SW 1271 (cell line): ENCODE results near the gene EPS8L2.
"Not testable (repeated sequence)": the region's sequence is repeated elsewhere in the genome, so short reads cannot be mapped to it uniquely, and the experiment has no call there.

Experiments
- DNase-seq, 2 experiments: peaks; one replicate each; lab custom pipeline; 2025; lab: John Stamatoyannopoulos, UW

The EPS8L2 gene

DNA sequence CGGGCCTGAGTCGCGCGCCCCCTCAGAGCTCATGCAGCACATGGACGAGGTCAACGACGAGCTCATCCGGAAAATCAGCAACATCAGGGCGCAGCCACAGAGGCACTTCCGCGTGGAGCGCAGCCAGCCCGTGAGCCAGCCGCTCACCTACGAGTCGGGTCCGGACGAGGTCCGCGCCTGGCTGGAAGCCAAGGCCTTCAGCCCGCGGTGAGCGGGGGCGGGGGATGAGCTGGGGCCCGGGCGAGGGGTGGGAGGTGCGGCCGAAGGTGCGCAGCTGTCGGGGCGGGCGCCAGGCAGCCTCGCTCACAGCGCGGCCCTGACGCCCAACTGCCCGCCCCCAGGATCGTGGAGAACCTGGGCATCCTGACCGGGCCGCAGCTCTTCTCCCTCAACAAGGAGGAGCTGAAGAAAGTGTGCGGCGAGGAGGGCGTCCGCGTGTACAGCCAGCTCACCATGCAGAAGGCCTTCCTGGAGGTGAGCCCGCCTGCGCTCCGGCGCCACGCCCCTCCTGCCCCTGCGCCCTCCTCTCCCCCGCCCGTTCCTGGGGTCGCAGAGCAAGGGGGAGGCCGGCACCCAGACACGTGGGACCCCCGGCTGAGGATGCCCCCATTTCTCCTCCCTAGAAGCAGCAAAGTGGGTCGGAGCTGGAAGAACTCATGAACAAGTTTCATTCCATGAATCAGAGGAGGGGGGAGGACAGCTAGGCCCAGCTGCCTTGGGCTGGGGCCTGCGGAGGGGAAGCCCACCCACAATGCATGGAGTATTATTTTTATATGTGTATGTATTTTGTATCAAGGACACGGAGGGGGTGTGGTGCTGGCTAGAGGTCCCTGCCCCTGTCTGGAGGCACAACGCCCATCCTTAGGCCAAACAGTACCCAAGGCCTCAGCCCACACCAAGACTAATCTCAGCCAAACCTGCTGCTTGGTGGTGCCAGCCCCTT is 20.5 kb downstream of the EPS8L2 start:
- no peak for DNase-seq

DNA sequence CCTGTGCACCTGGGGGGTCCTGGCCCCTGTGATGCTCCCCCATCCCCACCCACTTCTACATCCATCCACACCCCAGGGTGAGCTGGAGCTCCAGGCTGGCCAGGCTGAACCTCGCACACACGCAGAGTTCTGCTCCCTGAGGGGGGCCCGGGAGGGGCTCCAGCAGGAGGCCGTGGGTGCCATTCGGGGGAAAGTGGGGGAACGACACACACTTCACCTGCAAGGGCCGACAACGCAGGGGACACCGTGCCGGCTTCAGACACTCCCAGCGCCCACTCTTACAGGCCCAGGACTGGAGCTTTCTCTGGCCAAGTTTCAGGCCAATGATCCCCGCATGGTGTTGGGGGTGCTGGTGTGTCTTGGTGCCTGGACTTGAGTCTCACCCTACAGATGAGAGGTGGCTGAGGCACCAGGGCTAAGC is 21.3 kb downstream of the EPS8L2 start:
- no peak for DNase-seq

DNA sequence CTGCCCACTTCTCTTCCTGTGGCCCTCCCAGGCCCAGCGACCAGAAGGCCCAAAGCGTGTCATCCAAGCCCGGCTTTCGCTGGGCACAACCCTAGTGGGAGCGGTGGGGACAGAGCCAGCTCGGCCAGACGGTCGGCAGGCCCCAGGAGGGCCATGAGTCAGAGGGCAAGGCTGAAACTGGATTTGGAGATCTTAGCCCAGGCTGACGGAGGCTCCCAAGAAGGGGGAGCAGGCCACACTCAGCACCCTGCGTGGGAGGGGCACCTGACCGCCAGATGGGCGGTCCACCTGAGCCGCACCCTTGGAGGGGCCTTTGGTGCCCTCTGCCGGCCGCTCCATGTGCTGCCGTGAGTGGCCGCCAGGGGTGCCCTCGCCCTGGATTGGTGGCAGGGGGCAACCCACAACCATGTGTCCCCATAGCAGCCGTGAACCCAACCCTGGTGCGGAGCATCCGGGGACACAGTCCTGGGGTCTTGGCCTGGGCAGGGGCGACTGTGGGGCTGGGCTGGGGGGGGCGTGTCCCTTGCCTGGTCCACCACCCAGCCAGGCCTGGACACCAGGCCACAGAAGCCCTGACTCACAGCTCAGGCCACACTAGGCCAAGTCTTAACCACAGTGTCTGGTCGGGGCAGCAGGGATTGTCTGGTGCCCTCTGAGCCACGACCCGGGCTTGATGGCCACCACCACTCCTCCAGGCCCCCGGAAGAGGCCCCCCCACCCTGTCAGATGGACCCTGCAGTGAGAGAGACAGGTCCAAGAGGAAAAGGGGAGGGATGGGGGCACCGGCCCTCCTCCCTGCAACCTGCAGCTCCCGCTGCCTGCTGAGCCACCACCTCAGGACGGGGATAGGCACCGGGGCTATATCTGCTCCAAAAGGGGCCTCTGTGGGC is 22.1 kb downstream of the EPS8L2 start:
- DNase-seq: peak in 1 of 2 experiments; percentile 63

DNA sequence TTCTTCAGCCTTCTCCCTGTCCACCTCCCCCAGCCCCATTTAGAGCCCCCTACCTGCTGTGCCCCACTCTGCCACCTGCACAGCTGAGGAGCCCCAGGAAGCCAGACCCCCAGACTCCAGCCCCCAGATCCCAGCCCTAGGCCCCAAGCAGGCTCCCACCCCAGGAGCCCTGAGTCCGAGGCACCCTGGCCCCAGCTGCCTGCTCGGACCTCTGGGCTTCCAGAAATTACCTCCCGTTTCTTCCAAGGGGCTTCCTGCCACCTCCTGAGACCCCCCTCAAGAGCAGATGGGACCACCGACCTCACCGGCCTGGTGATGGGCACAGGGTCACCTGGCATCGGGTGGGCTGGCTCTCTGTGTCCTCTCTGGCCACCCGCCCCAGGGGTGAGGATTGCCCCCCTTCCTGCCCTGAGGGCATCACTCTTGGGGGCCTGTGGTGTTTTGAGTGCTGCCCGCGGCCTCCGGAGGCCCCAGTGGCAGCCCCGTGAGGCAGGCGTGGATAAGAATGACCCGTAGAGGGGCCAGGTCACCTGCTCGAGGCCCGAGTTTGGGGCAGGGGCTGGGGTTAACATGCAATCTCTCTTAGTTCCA is 23.0 kb downstream of the EPS8L2 start:
- DNase-seq: no peak

DNA sequence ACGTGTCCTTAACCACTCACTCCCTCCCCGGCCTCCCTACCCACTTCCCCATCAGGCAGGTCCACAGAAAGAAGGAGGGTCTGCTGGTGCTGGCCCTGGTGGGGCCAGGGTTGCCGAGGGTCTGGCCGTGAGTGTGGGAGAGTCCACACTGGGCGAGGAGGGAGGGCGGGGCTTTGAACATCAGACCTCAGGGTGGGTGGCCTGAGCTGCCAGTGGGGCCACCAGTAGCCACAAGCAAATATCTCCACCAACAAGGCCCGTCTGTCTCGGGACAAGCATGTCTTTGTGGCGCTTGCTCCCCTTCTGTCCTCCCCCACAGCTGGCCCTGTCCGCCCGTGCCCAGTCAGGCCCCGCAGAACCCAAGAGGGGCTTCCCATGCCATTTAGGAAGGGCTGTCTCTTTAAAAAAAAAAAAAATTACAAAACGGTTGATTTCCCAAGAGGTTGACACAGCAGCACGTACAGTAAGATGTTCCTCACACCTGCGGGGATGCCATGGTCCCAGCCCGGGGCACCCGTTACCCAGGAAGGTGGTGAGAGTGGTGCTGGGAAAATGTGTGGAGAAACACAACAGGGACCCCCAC is 23.6 kb downstream of the EPS8L2 start:
- DNase-seq: no peak

DNA sequence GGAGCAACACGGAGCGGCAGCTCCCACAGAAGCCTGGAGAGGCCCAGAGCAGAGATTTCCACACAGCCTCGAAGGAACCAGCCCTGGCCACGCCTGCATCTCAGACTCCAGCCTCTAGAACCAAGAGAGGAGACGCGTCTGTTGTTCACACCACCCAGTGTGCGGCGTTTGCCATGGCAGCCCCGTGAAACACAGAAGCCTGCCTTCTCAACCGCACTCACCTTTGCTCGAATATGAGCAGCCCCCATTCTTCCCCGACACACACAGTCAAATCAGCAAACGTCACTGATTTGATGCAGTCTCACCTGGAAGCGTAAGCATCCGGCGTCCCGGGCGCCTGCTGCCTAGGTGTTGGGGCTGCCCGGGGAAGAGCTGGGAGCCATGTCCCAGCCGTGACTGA is 27.0 kb downstream of the EPS8L2 start:
- no peak for DNase-seq

DNA sequence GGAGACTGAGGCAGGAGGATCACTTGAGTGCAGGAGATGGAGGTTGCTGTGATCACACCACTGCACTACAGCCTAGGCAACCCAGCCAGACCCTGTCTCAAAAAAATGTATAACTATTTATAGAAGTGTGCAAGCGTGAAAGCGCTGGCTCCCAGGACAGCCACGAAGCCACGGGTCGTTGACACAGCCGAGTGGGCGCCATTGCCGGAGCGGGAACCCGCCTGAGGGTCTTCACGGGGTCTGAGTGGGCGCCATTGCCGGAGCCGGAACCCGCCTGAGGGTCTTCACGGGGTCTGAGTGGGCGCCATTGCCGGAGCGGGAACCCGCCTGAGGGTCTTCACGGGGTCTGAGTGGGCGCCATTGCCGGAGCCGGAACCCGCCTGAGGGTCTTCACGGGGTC is 28.5 kb downstream of the EPS8L2 start:
- DNase-seq: not testable (repeated sequence)

DNA sequence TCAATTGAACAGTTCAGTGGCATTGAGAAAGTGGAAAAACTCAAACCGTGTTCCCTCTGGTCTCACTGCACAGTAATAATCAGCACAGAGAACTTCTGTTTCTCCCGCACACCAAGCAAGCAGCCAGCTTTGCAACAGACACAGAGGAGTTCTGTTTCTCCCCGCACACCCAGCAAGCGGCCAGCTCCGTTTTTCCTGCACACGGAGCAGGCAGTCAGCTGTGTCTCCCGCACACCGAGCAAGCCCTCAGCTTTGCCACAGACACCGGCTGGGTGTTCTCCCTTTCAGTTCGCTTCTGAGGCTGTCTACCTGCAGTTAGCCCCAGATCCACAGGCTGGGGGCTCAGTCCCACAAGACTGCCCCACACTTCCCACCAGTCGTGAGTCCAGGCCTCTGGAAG is 31.3 kb downstream of the EPS8L2 start:
- no peak for DNase-seq

DNA sequence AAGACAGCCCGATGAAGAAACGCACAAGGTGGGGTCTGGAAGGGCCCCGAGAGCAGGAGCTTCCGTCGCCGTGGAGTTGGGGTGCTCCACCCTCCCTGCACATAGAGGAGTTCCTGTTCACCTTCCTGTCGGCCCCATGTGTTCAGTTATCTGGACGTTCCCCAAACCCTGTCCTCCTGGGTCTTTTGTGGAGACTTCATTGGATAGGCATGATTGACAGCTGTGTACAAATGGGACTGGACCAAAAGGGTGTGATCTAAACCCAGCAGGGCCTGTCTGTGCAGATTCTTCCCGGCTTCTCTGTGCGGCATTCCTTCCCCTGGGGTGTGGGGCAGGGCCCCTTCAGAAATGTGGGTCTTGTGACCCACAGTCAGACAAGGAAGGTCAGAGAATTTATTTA is 31.9 kb downstream of the EPS8L2 start:
- DNase-seq: not testable (repeated sequence)

DNA sequence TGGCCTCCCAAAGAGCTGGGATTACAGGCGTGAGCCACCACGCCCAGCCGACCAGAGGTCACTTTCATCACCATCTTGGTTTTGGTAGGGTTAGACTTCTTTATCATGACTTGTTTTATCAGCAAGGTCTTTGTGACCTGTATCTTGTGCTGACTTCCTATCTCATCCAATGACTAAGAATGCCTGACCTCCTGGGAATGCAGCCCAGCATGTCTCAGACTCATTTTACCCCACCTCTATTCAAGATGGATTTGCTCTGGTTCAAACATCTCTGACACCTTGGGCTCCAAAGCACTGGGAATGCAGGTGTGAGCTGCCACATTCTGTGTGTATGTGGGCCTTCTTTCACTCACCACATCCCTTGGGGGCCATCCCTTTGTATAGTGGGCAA is 36.1 kb downstream of the EPS8L2 start:
- no peak for DNase-seq

DNA sequence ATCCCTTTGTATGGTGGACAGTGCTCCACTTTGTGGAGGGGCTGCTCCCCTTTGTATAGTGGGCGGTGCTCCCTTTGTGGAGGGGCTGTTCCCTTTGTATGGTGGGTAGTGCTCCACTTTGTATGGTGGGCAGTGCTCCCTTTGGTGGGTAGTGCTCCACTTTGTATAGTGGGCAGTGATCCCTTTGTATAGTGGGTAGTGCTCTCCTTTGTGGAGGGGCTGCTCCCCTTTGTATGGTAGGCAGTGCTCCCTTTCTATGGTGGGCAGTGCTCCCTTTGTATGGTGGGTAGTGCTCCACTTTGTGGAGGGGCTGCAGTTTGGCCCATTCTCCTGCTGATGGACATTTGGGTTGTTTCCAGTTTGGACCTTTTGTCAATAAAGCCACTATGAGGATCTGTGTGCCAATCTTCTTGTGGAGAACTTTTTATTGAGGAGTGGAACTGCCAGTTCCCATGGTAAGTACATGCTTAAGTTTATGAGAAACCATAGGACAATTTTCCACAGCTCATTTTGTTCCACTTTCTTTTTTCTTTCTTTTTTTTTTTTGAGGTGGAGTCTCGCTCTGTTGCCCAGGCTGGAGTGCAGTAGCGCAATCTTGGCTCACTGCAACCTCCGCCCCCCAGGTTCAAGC is 36.7 kb downstream of the EPS8L2 start:
- DNase-seq: no peak

DNA sequence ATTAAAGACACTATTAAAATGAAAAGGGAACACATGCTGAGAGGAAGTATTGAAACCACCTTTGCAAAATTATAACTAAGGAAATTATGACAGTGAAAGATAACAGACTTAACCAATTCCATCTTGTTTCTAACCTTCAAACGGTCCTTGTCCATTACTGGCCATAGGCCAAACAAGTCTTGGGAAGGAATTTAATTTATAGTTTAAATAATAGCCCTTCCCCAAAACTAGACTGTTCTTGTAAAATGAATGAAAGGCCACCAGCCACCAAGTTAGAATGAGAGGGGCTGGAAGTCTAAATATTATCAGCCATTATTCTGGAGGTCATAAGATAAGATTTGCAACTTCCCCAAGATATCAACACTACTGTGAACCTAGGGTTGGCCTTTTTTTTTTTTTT is 39.4 kb downstream of the EPS8L2 start:
- DNase-seq: no peak

DNA sequence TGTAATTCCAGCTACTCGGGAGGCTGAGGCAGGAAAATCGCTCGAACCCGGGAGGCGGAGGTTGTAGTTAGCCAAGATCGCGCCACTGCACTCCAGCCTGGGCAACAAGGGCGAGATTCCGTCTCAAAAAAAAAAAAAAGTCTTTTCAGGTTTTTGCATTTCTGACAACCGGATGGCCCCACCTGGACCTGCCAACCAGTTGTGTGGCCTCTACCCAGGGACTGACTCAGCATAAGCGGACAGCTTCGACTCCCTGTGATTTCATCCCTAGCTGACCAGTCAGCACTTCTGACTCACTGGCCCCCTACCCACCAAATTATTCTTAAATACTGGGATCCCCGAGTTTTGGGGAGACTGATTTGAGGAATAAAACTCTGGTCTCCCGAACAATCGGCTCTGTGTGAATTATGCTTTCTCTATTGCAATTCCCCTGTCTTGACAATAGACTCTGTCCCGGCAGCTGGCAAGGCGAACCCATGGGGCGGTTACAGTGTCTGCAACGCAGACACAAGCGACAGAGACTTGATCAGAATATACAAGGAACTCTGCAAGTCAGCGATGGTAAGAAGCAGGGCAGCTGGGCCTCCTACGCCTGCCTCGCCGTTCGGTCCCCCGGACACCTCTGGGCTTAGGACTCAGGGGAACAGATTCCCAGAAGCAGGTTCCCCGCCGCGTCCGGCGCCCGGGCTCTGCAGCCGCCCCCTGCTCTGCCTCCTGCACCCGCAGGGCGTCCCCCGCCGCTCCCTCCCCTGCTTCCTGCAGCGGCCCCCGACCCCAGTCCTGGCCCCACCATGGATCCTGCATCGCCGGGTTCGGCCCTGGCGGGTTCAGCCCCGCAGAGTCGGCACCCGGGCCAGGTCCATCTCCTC is 40.5 kb downstream of the EPS8L2 start:
- DNase-seq: peak in 1 of 2 experiments; percentile 23

DNA sequence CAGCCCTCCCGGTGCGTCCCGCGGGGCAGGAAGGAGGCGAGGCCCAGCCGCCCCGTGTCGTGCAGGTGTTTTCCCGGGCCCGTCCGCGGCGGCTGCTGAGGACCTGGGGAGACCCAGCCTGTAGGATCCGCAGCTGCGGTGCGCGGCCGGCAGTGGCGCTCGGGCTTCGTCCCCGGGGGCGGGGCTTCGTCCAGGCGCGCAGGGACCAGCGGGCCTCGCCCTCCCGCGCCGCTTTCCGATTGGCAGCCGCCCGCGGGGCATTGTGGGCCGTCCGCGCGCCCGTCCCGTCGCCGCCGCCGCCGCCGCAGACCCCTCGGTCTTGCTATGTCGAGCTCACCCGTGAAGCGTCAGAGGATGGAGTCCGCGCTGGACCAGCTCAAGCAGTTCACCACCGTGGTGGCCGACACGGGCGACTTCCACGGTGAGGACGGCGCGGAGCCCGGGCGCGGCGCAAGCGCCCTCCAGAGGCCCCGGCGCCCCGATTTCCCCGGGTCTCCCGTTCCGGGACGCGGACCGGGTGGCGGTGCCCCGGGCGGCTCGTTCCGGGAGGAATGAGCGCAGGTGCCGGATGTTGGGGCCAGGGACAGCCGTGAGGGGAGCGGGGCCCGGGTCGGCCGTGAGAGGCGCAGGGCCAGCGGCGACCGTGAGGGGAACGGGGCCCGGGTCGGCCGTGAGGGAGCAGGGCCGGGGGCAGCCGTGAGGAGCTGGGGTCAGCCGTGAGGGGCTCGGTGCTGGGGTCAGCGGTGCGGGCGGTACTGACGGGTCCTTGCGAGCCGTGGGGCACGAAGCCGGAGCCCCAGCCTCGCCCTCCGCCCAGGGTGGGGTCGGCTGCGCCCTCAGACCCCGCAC is 41.4 kb downstream of the EPS8L2 start, which contains the start of gene TALDO1:
TALDO1 (plus strand) TSS at position 307 of the 849 bp plus-strand sequence; CDS start at position 325, 18 bp downstream.
- DNase-seq: peak; percentile 65 to 82

DNA sequence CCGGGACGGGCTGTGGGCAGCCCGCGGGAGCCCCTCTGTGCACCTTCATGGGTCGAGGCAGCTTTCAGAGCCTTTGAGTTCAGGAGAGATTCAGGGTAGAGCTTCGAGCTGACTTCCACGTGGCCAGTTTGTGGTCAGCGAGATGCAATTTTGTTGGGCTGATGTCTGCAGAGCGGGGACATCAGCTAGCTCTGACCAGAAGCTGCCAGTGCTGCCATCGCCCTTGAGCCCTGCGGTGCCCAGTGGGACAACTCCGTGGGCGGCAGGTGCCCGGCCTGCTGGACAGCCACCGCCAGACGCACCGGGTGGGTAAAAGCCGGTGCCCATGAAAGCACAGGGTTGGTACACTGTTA is 42.0 kb downstream of the EPS8L2 start:
- no peak for DNase-seq

DNA sequence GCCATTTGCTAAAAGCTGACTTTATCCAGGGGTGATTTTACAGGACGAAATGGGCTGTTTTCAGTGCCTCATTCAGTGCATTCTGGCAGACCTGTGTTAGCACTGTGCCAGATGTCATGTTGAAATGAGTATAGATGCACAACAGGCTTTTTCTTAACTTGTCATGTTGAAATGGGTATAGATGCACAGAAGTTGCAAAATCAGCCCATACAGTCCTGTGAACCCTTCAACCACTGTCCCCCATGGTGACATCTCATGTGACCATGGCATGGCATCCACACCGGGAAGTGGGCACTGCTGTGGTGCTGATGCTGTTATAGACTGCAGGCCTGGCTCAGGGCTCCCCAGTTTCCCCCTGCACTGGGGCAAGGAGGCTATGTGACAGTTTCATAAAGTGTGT is 43.7 kb downstream of the EPS8L2 start:
- DNase-seq: no peak

DNA sequence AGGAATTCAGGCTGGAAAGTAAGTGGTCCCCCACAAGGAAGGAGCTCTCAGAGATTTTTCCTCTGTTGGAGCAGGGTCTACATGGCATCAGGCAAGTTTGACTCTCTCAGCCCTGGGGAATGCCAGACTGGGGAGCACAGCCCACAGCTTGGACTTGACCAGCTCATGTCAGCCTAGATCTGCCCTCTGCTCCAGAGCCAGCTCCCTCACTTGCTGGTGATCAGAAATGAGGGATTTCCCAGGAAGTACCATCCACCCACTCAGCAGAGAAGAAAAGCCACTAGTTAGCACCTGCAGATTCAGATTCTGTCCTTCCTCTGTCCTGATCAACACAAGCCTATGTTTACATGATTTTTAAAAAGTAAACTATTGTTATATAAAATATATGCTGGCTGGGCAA is 54.2 kb downstream of the EPS8L2 start:
- DNase-seq: no peak

DNA sequence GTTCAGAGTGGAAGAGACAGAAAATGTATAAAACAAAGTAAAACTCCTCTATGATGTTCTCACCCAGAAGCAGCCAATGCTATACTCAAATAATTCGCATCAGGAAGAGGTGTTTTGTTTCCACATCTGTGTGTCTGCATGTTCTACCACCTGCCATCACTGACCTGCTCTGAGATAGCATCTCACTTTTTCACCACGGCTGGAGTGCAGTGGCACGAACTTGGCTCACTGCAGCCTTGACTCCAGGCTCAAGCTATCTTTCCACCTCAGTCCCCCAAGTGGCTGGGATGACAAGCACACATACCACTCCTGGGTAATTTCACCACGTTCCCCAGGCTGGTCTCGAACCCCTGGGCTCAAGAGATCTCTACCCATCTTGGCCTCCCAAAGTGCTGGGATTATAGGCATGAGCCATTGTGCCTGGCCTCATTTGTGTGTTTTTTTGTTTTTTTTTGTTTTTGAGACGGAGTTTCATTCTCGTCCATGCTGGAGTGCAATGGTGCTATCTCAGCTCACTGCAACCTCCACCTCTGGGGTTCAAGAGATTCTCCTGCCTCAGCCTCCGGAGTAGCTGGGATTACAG is 55.6 kb downstream of the EPS8L2 start:
- DNase-seq: no peak

DNA sequence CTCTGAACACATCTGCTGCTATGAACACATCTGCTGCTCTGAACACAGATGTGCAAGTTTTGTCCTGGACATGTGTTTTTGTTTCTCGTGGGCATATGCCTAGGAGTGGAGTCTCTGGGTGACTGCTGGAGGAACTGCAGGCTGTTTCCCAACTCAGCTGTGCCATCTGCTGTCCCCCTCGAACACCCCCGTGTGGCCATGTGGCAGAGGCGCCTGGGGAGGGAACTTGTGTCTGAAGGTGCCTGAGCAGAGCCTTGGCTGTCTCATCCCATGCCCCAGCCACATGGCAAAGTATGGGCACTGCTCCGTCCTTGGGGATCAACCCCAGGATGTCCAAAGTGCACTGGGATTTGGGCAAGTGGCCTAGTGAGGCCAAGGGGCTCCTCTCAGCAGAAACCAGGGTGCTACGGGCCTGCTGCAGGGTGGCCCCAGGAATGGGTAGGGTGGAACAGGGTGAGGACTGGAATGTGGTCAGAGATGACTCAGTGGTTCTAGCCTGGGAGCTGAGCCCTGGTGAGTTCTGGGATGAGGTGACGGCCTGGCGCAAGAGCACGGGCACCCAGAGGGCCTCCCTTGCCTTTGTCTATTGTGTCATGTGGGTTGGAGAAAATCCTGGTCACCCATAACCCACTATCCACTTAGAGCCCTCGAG is 56.5 kb downstream of the EPS8L2 start:
- peak; percentile 31 to 43 for DNase-seq
